Stimulated activated naive B cell treated with anti-CD40 and anti-IgM and Interleukin-4, amounts not matched to agents 10 μg/mL and 1 μg/mL and 100 μg/mL, for 72 hours (primary cell): ENCODE results near the gene PIK3R4.

ENCODE experiments used
- ATAC-seq, 2 donors: fragments of 150-1000 bp; cut with Tn5 transposase; replicated peaks; 2 replicates each; pipeline ENCODE4 v1.10.0; 2021; ENCODE audit warnings: moderate library complexity in 1 of 2
- DNase-seq: peaks from one replicate; pipeline ENCODE4 v3.0.0; 2021
- H3K27ac Mint-ChIP-seq: one replicate; pipeline ENCODE4 v1.8.0; 2022; ENCODE audit warnings: mild to moderate bottlenecking, mixed read lengths
- H3K27me3 Mint-ChIP-seq, 2 donors: one replicate each; pipeline ENCODE4 v1.8.0; 2022; ENCODE audit warnings: mixed read lengths in 2 of 2
- H3K36me3 Mint-ChIP-seq, 2 donors: one replicate each; pipeline ENCODE4 v1.8.0; 2022; ENCODE audit warnings: mixed read lengths in 2 of 2, mild to moderate bottlenecking in 1 of 2
- H3K4me1 Mint-ChIP-seq, 2 donors: one replicate each; pipeline ENCODE4 v1.8.0; 2022; ENCODE audit warnings: mixed read lengths in 2 of 2, mild to moderate bottlenecking in 1 of 2
- H3K4me3 Mint-ChIP-seq, 2 donors: one replicate each; pipeline ENCODE4 v1.8.0; 2022; ENCODE audit warnings: mild to moderate bottlenecking in 2 of 2, mixed read lengths in 2 of 2, moderate library complexity in 1 of 2
- H3K9me3 Mint-ChIP-seq, 2 donors: one replicate each; pipeline ENCODE4 v1.8.0; 2022; ENCODE audit warnings: mixed read lengths in 2 of 2, mild to moderate bottlenecking in 1 of 2

PIK3R4 gene

GRCh38 chr3:130656627-130657026 lies 90.0 kb downstream of the PIK3R4 start:
- ATAC-seq = no peak
- Mint-ChIP-seq H3K27ac (no peak overlapping the region), H3K27me3 (no peaks in the 10 kb centered on the region), H3K4me1 (no peaks in the 10 kb centered on the region), H3K36me3 (peaks cover 15 to 24% of the 10 kb centered on the region in 2 donors), H3K4me3 (no peak overlapping the region), H3K9me3 (no peaks in the 10 kb centered on the region)
- DNase-seq = no peak

- DNase-seq (no peak), ATAC-seq (peak; percentile 23 to 50)
- H3K4me3 Mint-ChIP-seq = no peak overlapping the region
- H3K27me3 Mint-ChIP-seq = no peaks in the 10 kb centered on the region
- H3K27ac Mint-ChIP-seq = no peak overlapping the region
- H3K4me1 Mint-ChIP-seq = no peaks in the 10 kb centered on the region
- H3K9me3 Mint-ChIP-seq = no peaks in the 10 kb centered on the region
- H3K36me3 Mint-ChIP-seq = peaks cover 15 to 21% of the 10 kb centered on the region in 2 donors
Observed at GRCh38 chr3:130654921-130655320, 91.7 kb downstream of the PIK3R4 start.

GRCh38 chr3:130654091-130654490 lies 92.5 kb downstream of the PIK3R4 start:
- H3K4me1 Mint-ChIP-seq = no peaks in the 10 kb centered on the region
- H3K27me3 Mint-ChIP-seq = no peaks in the 10 kb centered on the region
- no peaks in the 10 kb centered on the region for H3K9me3 Mint-ChIP-seq
- H3K36me3 Mint-ChIP-seq = peaks cover 12 to 17% of the 10 kb centered on the region in 2 donors
- no peak for DNase-seq
- no peak overlapping the region for H3K27ac Mint-ChIP-seq
- ATAC-seq = no peak
- H3K4me3 Mint-ChIP-seq = no peak overlapping the region

GRCh38 chr3:130649061-130649654 lies 97.5 kb downstream of the PIK3R4 start:
- H3K27ac Mint-ChIP-seq = no peak overlapping the region
- H3K4me1 Mint-ChIP-seq = no peaks in the 10 kb centered on the region
- DNase-seq (no peak), ATAC-seq (no peak)
- H3K4me3 Mint-ChIP-seq = no peak overlapping the region
- no peaks in the 10 kb centered on the region for H3K36me3 Mint-ChIP-seq
- no peaks in the 10 kb centered on the region for H3K9me3 Mint-ChIP-seq
- H3K27me3 Mint-ChIP-seq = no peaks in the 10 kb centered on the region

GRCh38 chr3:130648293-130648692 lies 98.3 kb downstream of the PIK3R4 start:
- Mint-ChIP-seq H3K4me1 (no peaks in the 10 kb centered on the region), H3K27ac (no peak overlapping the region), H3K36me3 (no peaks in the 10 kb centered on the region), H3K4me3 (no peak overlapping the region), H3K9me3 (no peaks in the 10 kb centered on the region), H3K27me3 (peaks cover 0 to 4% of the 10 kb centered on the region in 2 donors)
- ATAC-seq (no peak), DNase-seq (no peak)

- Mint-ChIP-seq H3K9me3 (no peaks in the 10 kb centered on the region), H3K27ac (no peak overlapping the region), H3K4me1 (no peaks in the 10 kb centered on the region), H3K27me3 (peaks cover 5 to 7% of the 10 kb centered on the region in 2 donors), H3K36me3 (no peaks in the 10 kb centered on the region), H3K4me3 (no peak overlapping the region)
- DNase-seq (no peak), ATAC-seq (no peak)
Observed at GRCh38 chr3:130645261-130645660, 101.4 kb downstream of the PIK3R4 start.

- no peak overlapping the region for H3K4me3 Mint-ChIP-seq
- no peaks in the 10 kb centered on the region for H3K9me3 Mint-ChIP-seq
- no peak for ATAC-seq
Observed at GRCh38 chr3:130644628-130645253, 101.9 kb downstream of the PIK3R4 start.

GRCh38 chr3:130640027-130640426 lies 106.6 kb downstream of the PIK3R4 start:
- ATAC-seq (no peak), DNase-seq (no peak)
- H3K4me3 Mint-ChIP-seq = no peak overlapping the region
- H3K27ac Mint-ChIP-seq = no peak overlapping the region
- H3K27me3 Mint-ChIP-seq = peaks cover 5 to 7% of the 10 kb centered on the region in 2 donors
- H3K36me3 Mint-ChIP-seq = no peaks in the 10 kb centered on the region
- H3K9me3 Mint-ChIP-seq = no peaks in the 10 kb centered on the region
- no peaks in the 10 kb centered on the region for H3K4me1 Mint-ChIP-seq

More at GRCh38 chr3:130644628-130645253, 101.9 kb downstream of the PIK3R4 start:
- Mint-ChIP-seq H3K4me1 (no peaks in the 10 kb centered on the region), H3K36me3 (no peaks in the 10 kb centered on the region), H3K27ac (no peak overlapping the region), H3K27me3 (peaks cover 5 to 7% of the 10 kb centered on the region in 2 donors)
- DNase-seq = no peak

- H3K4me1 Mint-ChIP-seq = no peaks in the 10 kb centered on the region
- H3K4me3 Mint-ChIP-seq = no peak overlapping the region
- no peaks in the 10 kb centered on the region for H3K9me3 Mint-ChIP-seq
- no peaks in the 10 kb centered on the region for H3K27me3 Mint-ChIP-seq
- no peaks in the 10 kb centered on the region for H3K36me3 Mint-ChIP-seq
- H3K27ac Mint-ChIP-seq = no peak overlapping the region
- DNase-seq (no peak), ATAC-seq (no peak)
Observed at GRCh38 chr3:130636480-130637234, 110.0 kb downstream of the PIK3R4 start.

- H3K4me1 Mint-ChIP-seq = no peaks in the 10 kb centered on the region
- no peak overlapping the region for H3K4me3 Mint-ChIP-seq
- H3K27me3 Mint-ChIP-seq = no peaks in the 10 kb centered on the region
- DNase-seq = no peak
- H3K27ac Mint-ChIP-seq = no peak overlapping the region
- H3K36me3 Mint-ChIP-seq = no peaks in the 10 kb centered on the region
- no peak for ATAC-seq
- H3K9me3 Mint-ChIP-seq = no peaks in the 10 kb centered on the region
Observed at GRCh38 chr3:130635978-130636377, 110.7 kb downstream of the PIK3R4 start.

GRCh38 chr3:130635285-130635684 lies 111.3 kb downstream of the PIK3R4 start:
- DNase-seq = no peak
- ATAC-seq = no peak
- H3K27me3 Mint-ChIP-seq = no peaks in the 10 kb centered on the region
- no peaks in the 10 kb centered on the region for H3K36me3 Mint-ChIP-seq
- H3K9me3 Mint-ChIP-seq = no peaks in the 10 kb centered on the region
- no peak overlapping the region for H3K27ac Mint-ChIP-seq
- H3K4me1 Mint-ChIP-seq = no peaks in the 10 kb centered on the region
- H3K4me3 Mint-ChIP-seq = no peak overlapping the region
